ENCODE results near the gene SNX33.
"Not testable (repeated sequence)": the region's sequence is repeated elsewhere in the genome, so short reads cannot be mapped to it uniquely, and the experiment has no call there.

The SNX33 gene

GRCh38 chr15:75675579-75676404 is 28.1 kb downstream of the SNX33 start:
- no peak overlapping the region for H3K4me3 ChIP-seq (ENCODE audit: insufficient read depth, low read depth, low read length, poor library complexity, severe bottlenecking)
- H3K36me3 ChIP-seq (ENCODE audit: control insufficient read depth, insufficient read depth, low read length), result no peaks in the 10 kb centered on the region
- DNase-seq, result no peak
- H3K4me1 ChIP-seq (ENCODE audit: control insufficient read depth, insufficient read depth, low read length, poor library complexity, severe bottlenecking), result no peaks in the 10 kb centered on the region
- no peaks in the 10 kb centered on the region for H3K9me3 ChIP-seq (ENCODE audit: control insufficient read depth, low read length)
- H3K27ac ChIP-seq (ENCODE audit: insufficient read depth, low read length, poor library complexity, severe bottlenecking), result no peak overlapping the region
- H3K27me3 ChIP-seq (replicated peaks; ENCODE audit: control insufficient read depth, insufficient read depth, low read length, poor library complexity, severe bottlenecking), result no peaks in the 10 kb centered on the region

DNA sequence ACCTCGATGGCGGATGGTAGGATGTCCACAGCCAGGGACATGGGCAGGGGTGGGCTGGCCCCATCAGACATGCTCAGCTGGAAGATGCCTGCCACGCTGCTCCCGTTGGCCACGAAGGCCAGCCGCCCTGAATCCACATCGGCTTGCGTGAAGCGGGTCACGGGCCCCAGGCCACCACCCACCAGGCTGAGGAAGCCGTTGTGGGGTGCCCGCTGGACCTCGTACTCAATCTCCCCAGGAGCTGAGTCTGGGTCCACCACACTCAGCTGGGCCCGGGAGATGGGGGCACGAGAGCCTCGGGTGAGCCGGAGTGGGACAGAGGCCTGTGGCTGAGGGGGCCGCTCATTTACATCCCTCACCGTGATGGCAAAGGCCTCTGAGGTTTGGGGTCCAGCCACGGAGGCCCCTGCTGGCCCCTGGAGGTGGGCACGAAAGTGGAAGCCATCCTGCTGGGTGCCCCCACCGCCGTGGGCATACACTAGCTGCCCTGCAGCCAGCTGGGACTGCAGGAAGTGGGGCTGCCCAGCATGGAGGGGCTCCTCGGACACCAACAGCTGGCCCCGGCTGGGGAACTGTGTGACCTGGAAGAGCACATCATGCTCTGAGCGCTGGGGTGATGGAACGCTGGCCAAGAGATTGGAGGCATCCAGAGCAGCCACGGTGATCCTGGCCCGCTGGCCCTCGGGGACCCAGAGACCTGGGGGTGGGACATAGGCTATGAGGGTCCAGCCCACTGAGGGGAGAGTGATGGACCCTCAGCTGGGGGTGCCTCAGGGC is 29.2 kb downstream of the SNX33 start:
- Histone ChIP-seq H3K4me3 (ENCODE audit: insufficient read depth, low read depth, low read length, poor library complexity, severe bottlenecking) (no peak overlapping the region), H3K36me3 (ENCODE audit: control insufficient read depth, insufficient read depth, low read length) (no peaks in the 10 kb centered on the region), H3K4me1 (ENCODE audit: control insufficient read depth, insufficient read depth, low read length, poor library complexity, severe bottlenecking) (no peaks in the 10 kb centered on the region), H3K27ac (ENCODE audit: insufficient read depth, low read length, poor library complexity, severe bottlenecking) (no peak overlapping the region), H3K9me3 (ENCODE audit: control insufficient read depth, low read length) (no peaks in the 10 kb centered on the region), H3K27me3 (replicated peaks; ENCODE audit: control insufficient read depth, insufficient read depth, low read length, poor library complexity, severe bottlenecking) (no peaks in the 10 kb centered on the region)
- DNase-seq, result no peak

- H3K9me3 ChIP-seq (ENCODE audit: control insufficient read depth, low read length), result no peaks in the 10 kb centered on the region
- no peak overlapping the region for H3K27ac ChIP-seq (ENCODE audit: insufficient read depth, low read length, poor library complexity, severe bottlenecking)
- H3K36me3 ChIP-seq (ENCODE audit: control insufficient read depth, insufficient read depth, low read length), result no peaks in the 10 kb centered on the region
- DNase-seq, result no peak
- H3K4me3 ChIP-seq (ENCODE audit: insufficient read depth, low read depth, low read length, poor library complexity, severe bottlenecking), result no peak overlapping the region
- H3K4me1 ChIP-seq (ENCODE audit: control insufficient read depth, insufficient read depth, low read length, poor library complexity, severe bottlenecking), result no peaks in the 10 kb centered on the region
- H3K27me3 ChIP-seq (replicated peaks; ENCODE audit: control insufficient read depth, insufficient read depth, low read length, poor library complexity, severe bottlenecking), result no peaks in the 10 kb centered on the region
Measured at GRCh38 chr15:75677465-75678323, 30.0 kb downstream of the SNX33 start.

- H3K9me3 ChIP-seq (ENCODE audit: control insufficient read depth, low read length); H3K4me3 ChIP-seq (ENCODE audit: insufficient read depth, low read depth, low read length, poor library complexity, severe bottlenecking); H3K27me3 ChIP-seq (replicated peaks; ENCODE audit: control insufficient read depth, insufficient read depth, low read length, poor library complexity, severe bottlenecking); H3K27ac ChIP-seq (ENCODE audit: insufficient read depth, low read length, poor library complexity, severe bottlenecking); DNase-seq; H3K36me3 ChIP-seq (ENCODE audit: control insufficient read depth, insufficient read depth, low read length); H3K4me1 ChIP-seq (ENCODE audit: control insufficient read depth, insufficient read depth, low read length, poor library complexity, severe bottlenecking): not testable (repeated sequence)
Measured at GRCh38 chr15:75678324-75678690, 30.6 kb downstream of the SNX33 start.

DNA sequence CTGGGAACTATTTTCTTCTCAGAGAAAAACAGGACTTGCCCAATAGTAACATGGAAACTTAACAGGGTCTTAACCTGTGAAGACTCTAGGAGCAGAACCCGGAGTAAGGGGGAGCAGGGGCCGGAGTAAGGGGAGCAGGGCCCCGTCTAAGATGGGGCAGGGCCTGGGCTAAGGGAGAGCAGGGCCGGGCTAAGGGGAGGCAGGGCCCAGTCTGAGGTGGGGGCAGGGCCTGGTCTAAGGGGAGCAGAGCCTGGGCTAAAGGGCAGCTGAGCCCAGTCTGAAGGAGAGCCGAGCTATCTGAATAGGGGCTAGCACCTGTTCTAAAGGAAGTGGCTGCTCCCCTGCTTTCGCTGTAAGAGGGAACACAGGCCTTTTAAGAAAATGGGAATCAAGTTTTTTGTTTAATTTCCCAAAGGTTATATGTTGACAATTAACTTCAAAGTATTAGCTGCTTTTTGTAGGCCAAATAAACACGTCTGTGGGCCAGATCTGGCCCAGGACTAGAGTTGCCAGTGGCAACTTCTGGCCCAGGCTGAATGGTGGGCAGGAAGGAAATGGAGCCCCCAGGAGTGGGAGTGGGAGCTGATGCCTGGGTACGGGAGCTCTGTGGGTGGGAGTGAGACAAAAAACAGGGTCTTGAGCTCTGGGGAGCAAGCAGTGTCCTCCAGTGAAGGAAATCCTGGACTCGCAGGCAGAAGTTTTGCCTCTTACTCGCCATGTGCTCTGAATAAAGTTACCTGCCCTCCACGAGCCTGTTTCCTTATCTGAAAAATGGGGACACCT is 32.5 kb downstream of the SNX33 start:
- no peaks in the 10 kb centered on the region for H3K27me3 ChIP-seq (replicated peaks; ENCODE audit: control insufficient read depth, insufficient read depth, low read length, poor library complexity, severe bottlenecking)
- no peaks in the 10 kb centered on the region for H3K36me3 ChIP-seq (ENCODE audit: control insufficient read depth, insufficient read depth, low read length)
- H3K27ac ChIP-seq (ENCODE audit: insufficient read depth, low read length, poor library complexity, severe bottlenecking), result no peak overlapping the region
- H3K9me3 ChIP-seq (ENCODE audit: control insufficient read depth, low read length), result no peaks in the 10 kb centered on the region
- H3K4me3 ChIP-seq (ENCODE audit: insufficient read depth, low read depth, low read length, poor library complexity, severe bottlenecking), result no peak overlapping the region
- DNase-seq, result no peak
- no peaks in the 10 kb centered on the region for H3K4me1 ChIP-seq (ENCODE audit: control insufficient read depth, insufficient read depth, low read length, poor library complexity, severe bottlenecking)

DNA sequence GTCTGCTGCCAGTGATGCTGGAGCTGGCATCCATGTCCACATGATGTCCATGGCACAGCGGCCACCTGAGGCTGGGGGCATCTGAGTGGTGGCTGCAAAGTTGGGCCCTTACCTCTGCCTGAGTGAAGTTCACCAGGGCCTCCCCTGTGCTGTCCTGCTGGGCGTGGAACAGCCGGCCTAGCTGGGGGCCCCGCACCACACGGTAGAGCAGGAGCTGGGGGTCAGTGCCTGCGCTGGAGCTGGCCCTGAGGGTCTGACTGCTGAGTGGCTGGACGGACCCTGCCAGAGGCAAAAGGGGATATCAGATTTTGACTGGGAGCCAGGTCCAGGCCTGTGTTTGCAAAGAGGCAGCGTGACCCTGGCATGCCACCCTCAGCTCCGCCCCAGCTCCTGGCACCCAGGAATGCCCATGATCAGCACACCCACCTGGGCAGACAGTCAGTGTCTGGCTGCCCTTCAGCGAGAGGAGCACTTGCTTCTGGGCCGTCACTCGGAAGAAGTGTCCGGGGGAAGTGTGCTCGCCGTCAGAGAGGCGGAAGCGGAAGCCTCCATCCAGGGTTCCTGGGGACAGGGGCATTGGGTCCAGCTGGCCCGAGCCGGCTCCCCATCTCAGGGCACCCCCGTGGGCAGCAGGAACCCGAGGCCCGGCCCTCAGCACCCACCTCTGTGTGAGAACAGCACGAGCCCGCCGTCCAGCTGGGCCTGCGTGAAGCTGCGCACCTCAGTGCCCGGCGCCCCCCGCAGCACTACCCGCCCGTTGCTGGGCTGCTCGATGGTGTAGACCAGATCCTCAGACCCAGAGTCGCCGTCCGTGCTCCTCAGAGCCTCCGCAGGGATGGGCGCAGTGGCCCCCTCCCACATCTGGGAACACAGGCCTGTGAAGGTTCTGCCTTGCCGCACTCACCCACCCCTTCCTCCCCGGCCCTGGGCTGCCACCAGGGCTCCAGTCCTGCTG is 34.7 kb downstream of the SNX33 start:
- no peak overlapping the region for H3K4me3 ChIP-seq (ENCODE audit: insufficient read depth, low read depth, low read length, poor library complexity, severe bottlenecking)
- DNase-seq, result no peak
- no peaks in the 10 kb centered on the region for H3K36me3 ChIP-seq (ENCODE audit: control insufficient read depth, insufficient read depth, low read length)
- H3K27me3 ChIP-seq (replicated peaks; ENCODE audit: control insufficient read depth, insufficient read depth, low read length, poor library complexity, severe bottlenecking), result no peaks in the 10 kb centered on the region
- H3K4me1 ChIP-seq (ENCODE audit: control insufficient read depth, insufficient read depth, low read length, poor library complexity, severe bottlenecking), result no peaks in the 10 kb centered on the region
- H3K27ac ChIP-seq (ENCODE audit: insufficient read depth, low read length, poor library complexity, severe bottlenecking), result no peak overlapping the region
- no peaks in the 10 kb centered on the region for H3K9me3 ChIP-seq (ENCODE audit: control insufficient read depth, low read length)

DNA sequence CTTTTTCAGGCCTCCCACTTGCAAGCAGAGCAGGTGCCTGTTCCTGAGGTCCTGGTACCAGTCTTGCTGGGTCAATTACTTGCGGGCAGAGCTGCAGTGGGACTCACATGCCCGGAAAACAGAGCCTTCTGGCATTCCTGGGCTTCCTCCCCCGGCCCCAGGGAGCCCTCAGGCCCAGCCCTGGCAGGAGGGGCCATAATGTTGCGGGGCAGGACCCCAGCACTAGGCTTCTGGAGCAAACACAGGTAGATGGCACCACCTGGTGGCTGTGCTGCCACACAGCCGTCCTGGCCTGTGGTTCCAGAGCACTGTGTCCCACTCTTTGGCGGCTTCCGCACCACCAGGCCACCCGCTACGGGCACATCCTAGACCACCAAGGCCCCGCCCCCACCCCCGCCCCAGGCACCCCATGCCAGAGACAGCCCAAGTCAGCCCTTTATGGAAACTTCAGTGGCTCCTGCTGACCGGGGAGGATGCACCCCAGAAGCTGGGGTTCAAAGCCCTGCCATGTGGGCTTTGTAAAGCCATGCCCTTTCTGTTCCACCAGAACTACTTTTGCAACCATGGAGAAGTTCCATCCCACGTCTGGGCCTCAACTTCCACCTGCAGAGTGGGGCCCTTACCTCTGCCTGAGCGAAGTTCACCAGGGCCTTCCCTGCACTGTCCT is 36.1 kb downstream of the SNX33 start:
- H3K9me3 ChIP-seq (ENCODE audit: control insufficient read depth, low read length); H3K4me1 ChIP-seq (ENCODE audit: control insufficient read depth, insufficient read depth, low read length, poor library complexity, severe bottlenecking); H3K36me3 ChIP-seq (ENCODE audit: control insufficient read depth, insufficient read depth, low read length); H3K27me3 ChIP-seq (replicated peaks; ENCODE audit: control insufficient read depth, insufficient read depth, low read length, poor library complexity, severe bottlenecking); H3K4me3 ChIP-seq (ENCODE audit: insufficient read depth, low read depth, low read length, poor library complexity, severe bottlenecking); H3K27ac ChIP-seq (ENCODE audit: insufficient read depth, low read length, poor library complexity, severe bottlenecking): not testable (repeated sequence)
- peak; percentile 41 to 48 (median 41) for DNase-seq

DNA sequence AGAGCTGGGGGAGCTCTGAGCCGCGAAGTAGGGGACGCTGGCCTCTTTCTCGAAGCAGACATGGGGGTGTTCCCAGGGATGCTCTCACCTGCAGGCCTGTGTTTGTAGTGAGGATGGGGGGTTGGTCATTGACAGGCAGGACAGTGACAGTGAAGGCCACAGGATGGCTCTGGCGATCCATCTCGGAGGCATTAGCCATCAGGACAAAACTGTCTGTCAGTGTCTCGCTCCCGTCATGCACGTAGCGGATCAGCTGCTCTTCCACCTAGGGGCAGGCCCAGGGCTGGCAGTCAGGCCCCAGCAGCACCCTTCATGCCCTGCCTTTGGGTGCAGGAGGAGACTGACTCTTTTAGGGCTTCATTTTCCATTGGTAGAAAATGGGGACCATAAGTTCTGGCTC is 36.9 kb downstream of the SNX33 start:
- Histone ChIP-seq H3K36me3 (ENCODE audit: control insufficient read depth, insufficient read depth, low read length) (no peaks in the 10 kb centered on the region), H3K4me3 (ENCODE audit: insufficient read depth, low read depth, low read length, poor library complexity, severe bottlenecking) (no peak overlapping the region), H3K4me1 (ENCODE audit: control insufficient read depth, insufficient read depth, low read length, poor library complexity, severe bottlenecking) (no peaks in the 10 kb centered on the region), H3K9me3 (ENCODE audit: control insufficient read depth, low read length) (no peaks in the 10 kb centered on the region), H3K27me3 (replicated peaks; ENCODE audit: control insufficient read depth, insufficient read depth, low read length, poor library complexity, severe bottlenecking) (no peaks in the 10 kb centered on the region), H3K27ac (ENCODE audit: insufficient read depth, low read length, poor library complexity, severe bottlenecking) (no peak overlapping the region)
- DNase-seq, result no peak
